Measurements from ENCODE around the gene PAOX. TPM values are rescaled to one million over a fixed set of nuclear protein-coding genes. Genes with fewer than 3 reads are reported as not detected.

Gene PAOX
- total and polyA plus RNA-seq, 7 donors = 2.4 to 5.2 (median 3.5) TPM

DNA sequence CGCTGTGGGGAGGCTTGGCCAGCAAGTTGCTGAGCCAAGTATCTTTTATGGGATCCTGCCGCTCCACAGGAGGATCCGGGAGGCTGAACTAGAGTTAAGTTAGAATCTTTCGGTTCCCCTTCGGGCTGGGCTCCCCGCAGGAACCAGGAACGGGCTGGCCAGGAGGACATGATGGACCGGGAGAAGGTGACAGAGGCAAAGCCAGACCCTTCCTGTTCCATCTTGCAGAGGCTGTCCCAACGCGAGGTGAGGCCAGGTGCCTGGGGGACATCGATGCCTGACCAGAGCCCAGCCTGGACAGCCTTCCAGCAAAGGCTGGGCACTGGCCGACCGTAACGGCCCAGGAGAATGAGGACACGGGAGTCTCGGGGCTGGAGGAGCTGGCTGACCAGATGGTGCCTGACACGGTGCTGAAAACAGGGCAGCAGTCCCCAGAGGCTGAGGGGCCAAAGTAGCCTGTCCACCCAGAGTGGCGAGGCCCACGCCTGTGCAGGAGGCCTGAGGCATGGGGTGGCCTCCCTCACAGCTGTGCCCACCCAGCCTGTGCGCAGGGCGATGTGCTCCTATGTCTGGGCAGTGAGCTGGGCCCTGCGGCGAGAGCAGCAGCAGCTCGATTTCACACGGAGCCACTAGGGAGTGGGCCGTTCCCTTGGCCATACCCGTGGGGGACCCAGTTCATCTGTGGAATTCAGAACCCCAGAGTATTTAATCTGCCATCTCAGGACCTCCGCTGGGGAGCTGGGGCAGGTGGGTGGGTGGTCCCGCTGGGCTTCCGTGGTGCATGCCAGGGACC is 1.8 kb upstream of the PAOX start:
- ATAC-seq (no peak), DNase-seq (no peak)
- no peak overlapping the region for H3K4me3 ChIP-seq
- 75 to 86% (median 80%) methylated on average over 30 of the region's 30 CpGs for WGBS, 3 donors
- H3K9me3 ChIP-seq = no peaks in the 10 kb centered on the region
- intact Hi-C loops (cut with DNase I) = no loop called here
- no peaks in the 10 kb centered on the region for H3K27me3 ChIP-seq (ENCODE audit: insufficient read depth in 3 of 3, low read length in 2 of 3)
- H3K4me1 ChIP-seq = peaks cover 14% of the 10 kb centered on the region
- peaks cover 0 to 9% of the 10 kb centered on the region in 2 donors for H3K36me3 ChIP-seq (ENCODE audit: insufficient read depth in 1 of 2, low read depth in 1 of 2)
- no peak overlapping the region for H3K27ac ChIP-seq
- TF ChIP-seq, protein P1, sequence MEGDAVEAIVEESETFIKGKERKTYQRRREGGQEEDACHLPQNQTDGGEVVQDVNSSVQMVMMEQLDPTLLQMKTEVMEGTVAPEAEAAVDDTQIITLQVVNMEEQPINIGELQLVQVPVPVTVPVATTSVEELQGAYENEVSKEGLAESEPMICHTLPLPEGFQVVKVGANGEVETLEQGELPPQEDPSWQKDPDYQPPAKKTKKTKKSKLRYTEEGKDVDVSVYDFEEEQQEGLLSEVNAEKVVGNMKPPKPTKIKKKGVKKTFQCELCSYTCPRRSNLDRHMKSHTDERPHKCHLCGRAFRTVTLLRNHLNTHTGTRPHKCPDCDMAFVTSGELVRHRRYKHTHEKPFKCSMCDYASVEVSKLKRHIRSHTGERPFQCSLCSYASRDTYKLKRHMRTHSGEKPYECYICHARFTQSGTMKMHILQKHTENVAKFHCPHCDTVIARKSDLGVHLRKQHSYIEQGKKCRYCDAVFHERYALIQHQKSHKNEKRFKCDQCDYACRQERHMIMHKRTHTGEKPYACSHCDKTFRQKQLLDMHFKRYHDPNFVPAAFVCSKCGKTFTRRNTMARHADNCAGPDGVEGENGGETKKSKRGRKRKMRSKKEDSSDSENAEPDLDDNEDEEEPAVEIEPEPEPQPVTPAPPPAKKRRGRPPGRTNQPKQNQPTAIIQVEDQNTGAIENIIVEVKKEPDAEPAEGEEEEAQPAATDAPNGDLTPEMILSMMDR (IDR thresholded peaks at IDR 0.05) = no peak

DNA sequence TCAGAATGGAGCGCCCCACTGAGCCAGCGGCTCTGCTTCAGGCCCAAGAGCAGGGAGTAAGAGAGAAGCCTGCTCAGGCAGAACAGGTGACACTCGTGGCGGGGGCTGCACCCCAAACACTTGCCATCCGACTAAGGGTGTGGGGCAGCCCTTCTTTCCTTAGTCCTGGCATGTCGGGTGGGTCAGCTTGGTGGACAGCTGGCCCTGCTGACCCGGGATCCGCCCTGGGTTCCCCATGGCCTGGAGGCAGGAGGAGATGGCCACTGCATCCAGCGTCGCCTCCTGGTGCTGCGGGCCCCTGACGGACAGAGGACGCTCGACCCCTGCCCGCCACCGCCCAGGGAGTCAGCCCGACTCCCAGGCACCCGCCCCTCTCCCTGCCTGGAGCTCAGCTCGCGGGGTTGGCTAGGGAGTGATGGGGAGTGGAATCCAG is 1.2 kb upstream of the PAOX start:
- 16 to 24% (median 20%) methylated on average over 18 to 20 of the region's 20 CpGs for WGBS, 3 donors
- ATAC-seq (no peak), DNase-seq (no peak)
- peak overlapping the region; percentile 80 for H3K4me3 ChIP-seq
- H3K27ac ChIP-seq = peak overlapping the region; percentile 54
- no peaks in the 10 kb centered on the region for H3K9me3 ChIP-seq
- peaks cover 0 to 10% of the 10 kb centered on the region in 2 donors for H3K36me3 ChIP-seq (ENCODE audit: insufficient read depth in 1 of 2, low read depth in 1 of 2)
- H3K27me3 ChIP-seq (ENCODE audit: insufficient read depth in 3 of 3, low read length in 2 of 3) = no peaks in the 10 kb centered on the region
- intact Hi-C loops (cut with DNase I) = no loop called here
- TF ChIP-seq, protein P1 (IDR thresholded peaks at IDR 0.05) = no peak
- H3K4me1 ChIP-seq = peaks cover 12% of the 10 kb centered on the region

DNA sequence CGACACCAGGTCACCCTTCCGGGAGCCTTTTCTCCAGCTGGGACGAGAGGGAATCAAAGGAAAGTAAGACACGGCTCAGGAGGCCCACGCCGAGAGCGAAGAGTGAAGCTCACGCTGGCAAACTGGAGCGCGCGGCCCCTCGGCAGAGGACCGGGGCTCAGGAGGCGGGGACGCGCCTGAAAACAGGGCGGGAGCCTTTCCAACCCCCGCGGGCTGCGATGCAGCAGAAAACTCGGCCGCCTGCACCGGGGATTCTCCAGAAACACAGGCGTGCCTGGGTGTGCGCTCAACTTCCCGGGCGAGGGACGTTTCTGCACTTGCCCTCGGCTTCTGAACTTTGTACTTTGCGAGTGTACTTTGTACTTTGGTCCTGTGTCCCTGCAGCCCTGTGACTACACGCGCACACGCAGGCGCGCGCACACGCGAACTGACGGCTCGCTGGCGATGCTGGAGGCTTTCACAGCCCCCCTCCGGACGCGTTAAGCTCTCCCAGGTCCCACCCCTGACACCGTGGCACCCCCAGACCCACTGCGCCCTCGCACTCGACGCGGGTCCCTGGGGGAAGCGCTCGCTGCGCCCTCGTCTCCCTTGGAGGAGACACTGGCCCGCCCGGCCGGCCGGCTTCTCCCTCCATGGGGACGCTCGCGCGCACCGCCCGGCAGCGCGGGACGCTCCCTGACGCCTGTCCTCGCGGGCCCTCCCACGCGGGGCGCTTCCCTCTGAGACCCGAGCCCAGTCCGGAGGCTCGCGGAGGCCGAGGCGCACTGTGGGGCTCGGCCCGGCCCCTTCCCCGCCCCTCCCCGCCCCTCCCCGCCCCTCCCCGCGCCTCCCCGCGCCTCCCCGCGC is 588 bp upstream of the PAOX start:
- Histone ChIP-seq H3K9me3 (no peaks in the 10 kb centered on the region), H3K36me3 (ENCODE audit: insufficient read depth in 1 of 2, low read depth in 1 of 2) (peaks cover 0 to 17% of the 10 kb centered on the region in 2 donors), H3K27ac (peak overlapping the region; percentile 54), H3K27me3 (ENCODE audit: insufficient read depth in 3 of 3, low read length in 2 of 3) (no peaks in the 10 kb centered on the region), H3K4me1 (peaks cover 12% of the 10 kb centered on the region), H3K4me3 (peak overlapping the region; percentile 80)
- 0% methylated on average over 52 to 82 of the region's 90 CpGs for WGBS, 3 donors
- ATAC-seq = peak; percentile 70 to 79 (median 76)
- TF ChIP-seq, protein P1 (IDR thresholded peaks at IDR 0.05) = no peak
- peak; percentile 72 to 85 for DNase-seq
- intact Hi-C loops (cut with DNase I) = no loop called here

DNA sequence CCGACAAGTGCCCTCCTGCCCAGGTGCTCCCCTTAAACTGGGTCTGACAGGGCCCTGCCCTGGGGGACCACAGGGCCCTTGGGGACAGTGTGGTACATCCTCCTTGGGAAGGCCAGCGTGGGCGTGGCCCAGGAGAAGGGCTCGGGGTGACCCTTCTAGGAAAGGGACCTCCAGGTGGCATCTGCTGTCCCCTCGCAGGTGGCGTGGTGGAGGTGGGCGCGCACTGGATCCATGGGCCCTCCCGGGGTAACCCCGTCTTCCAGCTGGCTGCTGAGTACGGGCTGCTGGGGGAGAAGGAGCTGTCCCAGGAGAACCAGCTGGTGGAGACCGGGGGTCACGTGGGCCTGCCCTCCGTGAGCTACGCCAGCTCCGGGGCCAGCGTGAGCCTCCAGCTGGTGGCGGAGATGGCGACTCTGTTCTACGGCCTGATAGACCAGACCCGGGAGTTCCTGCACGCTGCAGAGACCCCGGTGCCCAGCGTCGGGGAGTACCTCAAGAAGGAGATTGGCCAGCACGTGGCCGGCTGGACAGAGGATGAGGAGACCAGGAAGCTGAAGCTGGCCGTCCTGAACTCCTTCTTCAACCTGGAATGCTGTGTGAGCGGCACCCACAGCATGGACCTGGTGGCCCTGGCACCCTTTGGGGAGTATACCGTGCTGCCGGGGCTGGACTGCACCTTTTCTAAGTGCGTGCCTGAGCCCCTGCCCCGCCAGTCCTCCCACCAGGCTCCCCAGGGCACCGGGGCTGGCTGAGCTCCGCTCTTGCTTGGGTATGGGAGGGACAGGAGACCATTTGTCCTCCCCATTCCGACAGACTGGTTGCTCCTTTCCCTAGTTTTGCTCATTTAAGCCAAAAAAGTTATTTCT is 972 bp downstream of the PAOX start:
- Histone ChIP-seq H3K4me3 (peak overlapping the region; percentile 80), H3K36me3 (ENCODE audit: insufficient read depth in 1 of 2, low read depth in 1 of 2) (peaks cover 0 to 30% of the 10 kb centered on the region in 2 donors), H3K27ac (no peak overlapping the region), H3K27me3 (ENCODE audit: insufficient read depth in 3 of 3, low read length in 2 of 3) (no peaks in the 10 kb centered on the region), H3K4me1 (peaks cover 7% of the 10 kb centered on the region), H3K9me3 (no peaks in the 10 kb centered on the region)
- TF ChIP-seq, protein P1 (IDR thresholded peaks at IDR 0.05) = no peak
- ATAC-seq = peak; percentile 13 to 28 (median 22)
- intact Hi-C loops (cut with DNase I) = no loop called here
- 73 to 91% (median 79%) methylated on average over 34 to 36 of the region's 36 CpGs for WGBS, 3 donors
- DNase-seq = no peak

Measured in psoas muscle (tissue), 8 donors.